GM20000 (cell line): ENCODE data around the gene DTNA.
A peak's percentile ranks its signal among the peaks of the same experiment; 100 is the strongest.
"Not testable (repeated sequence)": the region's sequence is repeated elsewhere in the genome, so short reads cannot be mapped to it uniquely, and the experiment has no call there.

Experiments
- DNase-seq: peaks from one replicate; pipeline ENCODE4 v3.0.0; 2012; ENCODE audit warnings: low spot score
- TF ChIP-seq, protein P1 (sequence below): IDR thresholded peaks from 2 replicates; pipeline ENCODE4 v1.5.1; 2012; ENCODE audit warnings: mild to moderate bottlenecking, control low read depth; ENCODE audit errors: extremely low read depth, missing control alignments

The DTNA gene

DNA sequence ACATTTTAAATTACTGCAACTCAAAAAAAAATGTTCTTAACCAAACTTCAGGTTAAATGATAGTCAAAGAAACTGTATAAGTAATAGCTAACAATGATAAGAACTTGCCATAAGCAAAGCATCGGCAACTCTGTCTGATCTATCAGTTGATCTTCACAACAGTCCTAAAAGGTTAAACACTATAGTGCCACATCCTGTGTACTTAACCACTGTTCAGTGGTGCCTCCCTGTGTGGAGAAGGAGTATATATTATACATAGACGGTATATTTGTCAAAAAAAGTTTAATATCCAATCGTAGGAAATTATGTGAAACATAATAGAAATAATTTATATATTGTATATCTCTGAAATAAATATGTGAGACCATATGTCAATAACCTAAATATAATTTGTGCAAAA is 13.0 kb downstream of the DTNA start:
- TF ChIP-seq, protein P1, sequence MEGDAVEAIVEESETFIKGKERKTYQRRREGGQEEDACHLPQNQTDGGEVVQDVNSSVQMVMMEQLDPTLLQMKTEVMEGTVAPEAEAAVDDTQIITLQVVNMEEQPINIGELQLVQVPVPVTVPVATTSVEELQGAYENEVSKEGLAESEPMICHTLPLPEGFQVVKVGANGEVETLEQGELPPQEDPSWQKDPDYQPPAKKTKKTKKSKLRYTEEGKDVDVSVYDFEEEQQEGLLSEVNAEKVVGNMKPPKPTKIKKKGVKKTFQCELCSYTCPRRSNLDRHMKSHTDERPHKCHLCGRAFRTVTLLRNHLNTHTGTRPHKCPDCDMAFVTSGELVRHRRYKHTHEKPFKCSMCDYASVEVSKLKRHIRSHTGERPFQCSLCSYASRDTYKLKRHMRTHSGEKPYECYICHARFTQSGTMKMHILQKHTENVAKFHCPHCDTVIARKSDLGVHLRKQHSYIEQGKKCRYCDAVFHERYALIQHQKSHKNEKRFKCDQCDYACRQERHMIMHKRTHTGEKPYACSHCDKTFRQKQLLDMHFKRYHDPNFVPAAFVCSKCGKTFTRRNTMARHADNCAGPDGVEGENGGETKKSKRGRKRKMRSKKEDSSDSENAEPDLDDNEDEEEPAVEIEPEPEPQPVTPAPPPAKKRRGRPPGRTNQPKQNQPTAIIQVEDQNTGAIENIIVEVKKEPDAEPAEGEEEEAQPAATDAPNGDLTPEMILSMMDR: no peak
- DNase-seq: no peak

DNA sequence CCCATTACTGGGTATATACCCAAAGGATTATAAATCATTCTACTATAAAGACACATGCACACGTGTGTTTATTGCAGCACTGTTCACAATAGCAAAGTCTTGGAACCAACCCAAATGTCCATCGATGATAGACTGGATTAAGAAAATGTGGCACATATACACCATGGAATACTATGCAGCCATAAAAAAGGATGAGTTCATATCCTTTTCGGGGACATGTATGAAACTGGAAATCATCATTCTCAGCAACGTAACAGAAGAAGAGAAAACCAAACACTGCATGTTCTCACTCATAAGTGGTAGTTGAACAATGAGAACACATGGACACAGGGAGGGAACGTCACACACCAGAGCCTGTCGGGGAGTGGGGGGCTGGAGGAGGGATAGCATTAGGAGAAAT is 15.6 kb downstream of the DTNA start:
- DNase-seq: not testable (repeated sequence)

DNA sequence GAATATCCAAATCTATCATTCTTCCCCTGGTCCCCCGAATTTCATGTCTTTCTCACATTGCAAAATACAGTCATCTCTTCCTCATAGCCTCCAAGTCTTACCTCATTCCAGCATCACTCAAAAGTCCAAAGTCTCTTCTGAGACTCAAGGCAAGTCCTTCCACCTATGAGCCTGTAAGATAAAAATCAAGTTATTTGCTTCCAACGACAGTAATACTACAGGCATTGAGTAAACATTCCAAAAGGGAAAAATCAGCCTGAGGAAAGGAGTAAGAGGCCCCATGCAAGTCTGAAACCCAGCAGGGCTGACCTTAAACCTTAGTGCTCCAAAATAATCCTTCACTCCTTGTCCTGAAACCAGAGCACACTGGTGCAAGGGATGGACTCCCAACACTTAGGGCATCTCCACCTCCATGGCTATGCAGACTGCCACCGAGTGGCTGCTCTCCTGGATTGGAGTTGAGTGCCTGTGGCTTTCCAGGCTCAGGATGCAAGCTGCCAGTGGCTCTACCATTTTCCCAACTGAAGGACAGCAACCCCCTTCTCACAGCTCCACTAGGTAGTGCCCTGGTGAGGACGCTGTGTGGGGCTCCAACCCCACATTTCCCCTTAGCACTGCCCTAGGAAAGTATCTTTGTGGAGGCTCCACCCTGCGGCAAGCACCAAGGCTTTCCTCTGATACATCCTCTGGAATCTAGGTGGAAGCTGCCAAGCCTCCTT is 16.3 kb downstream of the DTNA start:
- DNase-seq: no peak
- TF ChIP-seq, protein P1: no peak

DNA sequence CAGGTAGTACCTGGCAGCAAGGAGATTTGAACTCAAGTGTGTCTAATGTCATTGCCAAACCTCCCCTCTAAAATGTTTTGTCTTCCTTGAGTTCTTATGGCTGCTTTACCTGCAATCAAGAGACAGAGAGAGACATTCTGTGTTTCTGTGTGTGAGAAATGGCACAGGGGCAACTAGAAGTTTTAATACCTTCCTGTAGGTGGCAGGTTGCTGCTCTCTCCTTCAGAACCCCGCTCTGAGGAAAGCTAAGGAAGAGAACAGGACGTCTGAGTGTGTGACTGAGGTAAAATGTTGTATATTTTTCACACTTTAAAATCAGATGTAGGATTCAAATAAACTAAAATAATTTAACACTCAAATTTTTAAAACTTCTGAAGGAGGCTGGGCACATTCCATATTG is 19.2 kb downstream of the DTNA start:
- DNase-seq: peak; percentile 14

DNA sequence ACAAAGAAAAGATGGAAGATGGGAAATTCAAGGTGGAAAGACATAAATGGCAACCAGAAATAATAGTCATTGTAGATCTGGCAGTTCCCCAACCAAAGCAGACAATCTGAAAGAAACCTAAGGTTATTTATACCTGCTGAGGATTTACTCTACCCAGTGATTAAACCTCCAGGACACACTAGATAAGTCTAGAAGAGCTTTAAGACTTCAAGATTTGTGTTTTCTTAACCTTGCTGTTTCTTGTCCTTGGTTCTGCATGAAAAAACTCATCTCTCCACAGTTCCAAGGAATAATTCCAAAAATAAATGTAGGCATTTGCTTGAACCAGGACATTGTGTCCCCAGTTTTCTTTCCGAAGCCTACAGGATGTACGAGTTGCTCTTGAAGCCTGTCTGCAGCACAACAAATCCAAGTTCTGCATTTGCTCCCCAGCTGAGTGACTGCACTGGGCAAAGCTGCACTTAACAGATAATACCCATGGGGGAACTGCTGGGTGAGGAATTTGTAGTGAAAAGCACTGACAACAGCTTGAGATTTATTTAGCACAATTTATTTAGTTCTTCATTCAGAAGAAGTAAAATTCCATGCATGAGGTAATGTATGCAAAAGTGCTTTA is 19.8 kb downstream of the DTNA start:
- TF ChIP-seq, protein P1: no peak
- DNase-seq: no peak

More for the DNA sequence above, 19.2 kb downstream of the DTNA start:
- TF ChIP-seq, protein P1: peak; percentile 43

DNA sequence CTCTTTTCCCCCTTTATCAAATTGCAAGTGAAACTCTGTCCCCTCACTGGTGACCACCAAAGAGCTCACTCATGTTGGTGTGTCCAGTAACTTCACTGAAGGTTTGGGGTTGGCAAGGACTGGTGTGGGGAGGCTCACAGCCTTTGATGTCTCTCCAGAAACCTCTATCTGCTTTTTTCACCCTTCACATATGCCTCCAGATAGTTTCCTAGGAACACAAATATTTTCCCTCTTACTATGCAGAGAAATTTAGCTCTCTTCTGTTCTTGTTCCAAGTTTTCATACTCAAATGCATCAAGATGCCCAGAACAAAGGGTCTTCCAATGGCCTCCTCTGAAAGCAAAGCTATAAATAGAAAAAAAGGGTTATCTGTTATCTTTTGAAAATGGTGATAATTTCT is 20.7 kb downstream of the DTNA start:
- TF ChIP-seq, protein P1: no peak
- DNase-seq: no peak

DNA sequence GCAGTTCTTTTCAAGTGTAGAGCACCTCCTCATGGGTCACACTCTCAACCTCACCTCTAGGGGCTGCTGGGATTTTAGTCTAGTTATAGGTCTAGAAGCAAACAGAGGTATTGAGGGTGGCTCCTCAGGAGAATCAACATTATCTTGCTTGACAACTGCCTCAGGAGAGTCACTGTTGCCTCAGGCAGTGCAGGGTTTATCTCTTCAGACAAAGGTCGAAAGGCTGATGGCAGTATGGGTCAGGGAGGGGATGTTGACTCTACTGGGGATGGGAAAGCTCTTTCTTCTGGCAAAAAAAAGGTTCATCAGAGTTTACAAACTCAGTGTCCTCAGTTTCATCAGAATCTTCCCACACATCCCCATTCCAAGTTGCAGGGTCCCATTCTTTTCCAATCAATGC is 24.0 kb downstream of the DTNA start:
- no peak for DNase-seq

DNA sequence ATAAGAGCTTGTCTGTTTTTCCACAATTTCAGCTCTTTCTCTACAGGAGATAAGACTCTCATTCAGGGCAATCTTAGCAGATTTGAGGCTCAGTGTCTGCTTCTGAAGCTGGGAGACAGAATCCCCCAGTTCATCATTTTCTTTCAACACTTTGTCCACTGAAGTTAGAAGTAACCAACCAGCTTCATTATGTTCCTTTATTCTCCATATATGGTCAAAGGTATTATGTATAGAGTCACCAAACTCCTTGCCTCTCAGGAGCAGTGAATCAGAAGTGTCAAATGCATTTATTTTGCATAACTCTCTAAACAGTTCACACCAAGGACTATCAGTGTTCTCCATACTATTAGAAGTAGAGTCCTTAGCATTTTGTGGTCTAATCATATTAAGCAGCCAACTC is 24.4 kb downstream of the DTNA start:
- not testable (repeated sequence) for DNase-seq

More for the DNA sequence above, 24.0 kb downstream of the DTNA start:
- TF ChIP-seq, protein P1: no peak
